Measurements from ENCODE around the gene EXOC3L1. TPM values are rescaled to one million over a fixed set of nuclear protein-coding genes. Genes with fewer than 3 reads are reported as not detected.

The EXOC3L1 gene
- total and polyA plus RNA-seq, 2 of the 13 experiments (the other 11 are each of a cell fraction or from before 2014, with no cell fraction given), result 0.12 TPM; not detected in 1

DNA sequence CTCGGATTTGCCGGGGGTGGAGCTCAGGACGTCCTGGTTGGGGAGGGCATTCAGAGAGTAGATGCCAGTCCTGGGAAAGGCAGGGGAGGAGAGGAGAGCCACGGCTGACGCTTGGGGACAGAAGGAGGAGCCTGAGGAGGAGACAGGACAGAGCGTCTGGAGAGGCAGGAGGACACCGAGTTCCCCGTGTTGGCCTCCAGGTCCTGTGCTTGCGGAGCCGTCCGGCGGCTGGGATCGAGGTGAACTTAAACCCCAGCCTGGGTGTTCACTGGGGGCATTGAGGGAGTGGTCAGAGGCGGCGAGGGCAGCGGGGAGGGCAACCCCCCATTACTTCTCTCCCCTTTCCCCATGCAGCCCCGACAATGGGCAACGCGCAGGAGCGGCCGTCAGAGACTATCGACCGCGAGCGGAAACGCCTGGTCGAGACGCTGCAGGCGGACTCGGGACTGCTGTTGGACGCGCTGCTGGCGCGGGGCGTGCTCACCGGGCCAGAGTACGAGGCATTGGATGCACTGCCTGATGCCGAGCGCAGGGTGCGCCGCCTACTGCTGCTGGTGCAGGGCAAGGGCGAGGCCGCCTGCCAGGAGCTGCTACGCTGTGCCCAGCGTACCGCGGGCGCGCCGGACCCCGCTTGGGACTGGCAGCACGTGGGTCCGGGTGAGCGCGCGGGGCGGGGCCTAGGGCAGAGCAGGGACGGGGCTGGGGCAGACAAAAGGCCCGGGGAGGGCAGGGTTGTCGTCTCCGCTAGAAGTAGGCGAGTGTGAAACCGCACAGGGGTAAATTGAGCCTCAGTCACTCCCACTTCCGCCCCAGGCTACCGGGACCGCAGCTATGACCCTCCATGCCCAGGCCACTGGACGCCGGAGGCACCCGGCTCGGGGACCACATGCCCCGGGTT is 15.9 kb downstream of the EXOC3L1 start (continued):
- TF ChIP-seq, protein P1, sequence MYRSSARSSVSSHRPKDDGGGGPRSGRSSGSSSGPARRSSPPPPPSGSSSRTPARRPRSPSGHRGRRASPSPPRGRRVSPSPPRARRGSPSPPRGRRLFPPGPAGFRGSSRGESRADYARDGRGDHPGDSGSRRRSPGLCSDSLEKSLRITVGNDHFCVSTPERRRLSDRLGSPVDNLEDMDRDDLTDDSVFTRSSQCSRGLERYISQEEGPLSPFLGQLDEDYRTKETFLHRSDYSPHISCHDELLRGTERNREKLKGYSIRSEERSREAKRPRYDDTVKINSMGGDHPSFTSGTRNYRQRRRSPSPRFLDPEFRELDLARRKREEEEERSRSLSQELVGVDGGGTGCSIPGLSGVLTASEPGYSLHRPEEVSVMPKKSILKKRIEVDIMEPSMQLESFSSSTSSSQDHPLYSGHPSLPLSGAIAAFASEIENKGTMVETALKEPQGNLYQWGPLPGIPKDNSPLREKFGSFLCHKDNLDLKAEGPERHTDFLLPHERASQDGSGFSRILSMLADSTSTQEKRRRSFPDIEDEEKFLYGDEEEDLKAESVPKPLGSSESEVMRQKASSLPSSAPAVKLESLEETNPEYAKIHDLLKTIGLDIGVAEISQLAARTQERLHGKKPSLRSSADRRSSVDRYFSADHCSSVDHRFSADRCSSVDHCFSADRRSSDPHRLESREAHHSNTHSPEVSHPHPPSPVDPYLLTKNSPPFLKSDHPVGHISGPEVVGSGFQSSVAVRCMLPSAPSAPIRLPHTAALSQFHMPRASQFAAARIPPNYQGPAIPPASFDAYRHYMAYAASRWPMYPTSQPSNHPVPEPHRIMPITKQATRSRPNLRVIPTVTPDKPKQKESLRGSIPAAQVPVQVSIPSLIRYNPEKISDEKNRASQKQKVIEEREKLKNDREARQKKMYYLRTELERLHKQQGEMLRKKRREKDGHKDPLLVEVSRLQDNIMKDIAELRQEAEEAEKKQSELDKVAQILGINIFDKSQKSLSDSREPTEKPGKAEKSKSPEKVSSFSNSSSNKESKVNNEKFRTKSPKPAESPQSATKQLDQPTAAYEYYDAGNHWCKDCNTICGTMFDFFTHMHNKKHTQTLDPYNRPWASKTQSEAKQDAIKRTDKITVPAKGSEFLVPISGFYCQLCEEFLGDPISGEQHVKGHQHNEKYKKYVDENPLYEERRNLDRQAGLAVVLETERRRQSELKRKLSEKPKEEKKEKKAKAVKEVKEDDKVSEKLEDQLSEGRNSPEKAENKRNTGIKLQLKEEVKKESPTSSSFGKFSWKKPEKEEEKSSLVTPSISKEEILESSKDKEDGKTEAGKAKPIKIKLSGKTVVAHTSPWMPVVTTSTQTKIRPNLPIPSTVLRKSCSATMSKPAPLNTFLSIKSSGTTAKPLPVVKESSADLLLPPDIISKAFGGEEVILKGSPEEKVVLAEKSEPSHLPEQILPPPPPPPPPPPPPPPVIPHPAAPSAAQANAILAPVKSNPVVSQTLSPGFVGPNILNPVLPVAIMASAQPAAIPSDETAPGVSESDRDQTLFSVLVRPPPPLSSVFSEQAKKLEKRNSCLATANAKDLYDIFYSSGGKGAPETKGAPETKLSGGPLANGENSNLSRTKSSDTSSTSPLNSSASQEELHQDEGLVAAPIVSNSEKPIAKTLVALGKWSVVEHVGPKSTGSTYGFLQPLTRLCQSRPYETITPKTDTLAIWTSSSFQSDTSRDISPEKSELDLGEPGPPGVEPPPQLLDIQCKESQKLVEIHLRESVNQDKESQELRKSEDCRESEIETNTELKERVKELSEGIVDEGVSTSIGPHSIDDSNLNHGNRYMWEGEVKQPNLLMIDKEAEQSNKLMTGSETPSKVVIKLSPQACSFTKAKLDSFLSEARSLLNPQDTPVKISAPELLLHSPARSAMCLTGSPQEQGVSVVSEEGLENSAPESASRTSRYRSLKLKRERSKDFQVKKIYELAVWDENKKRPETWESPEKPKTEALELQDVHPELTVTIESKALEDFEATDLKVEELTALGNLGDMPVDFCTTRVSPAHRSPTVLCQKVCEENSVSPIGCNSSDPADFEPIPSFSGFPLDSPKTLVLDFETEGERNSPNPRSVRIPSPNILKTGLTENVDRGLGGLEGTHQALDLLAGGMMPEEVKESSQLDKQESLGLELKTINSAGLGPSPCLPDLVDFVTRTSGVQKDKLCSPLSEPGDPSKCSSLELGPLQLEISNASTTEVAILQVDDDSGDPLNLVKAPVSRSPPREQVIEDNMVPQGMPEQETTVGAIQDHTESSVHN (CRISPR knock-in tag; IDR thresholded peaks at IDR 0.05), result peak; percentile 71; the same call in 1 of the 2 replicates
- TF ChIP-seq NKX3-1 (CRISPR knock-in tag; IDR thresholded peaks at IDR 0.05) (0 out of 2 replicates have a peak, but pooled peaks have one; percentile 44), ZNF138 (CRISPR knock-in tag; IDR thresholded peaks at IDR 0.05; ENCODE audit: low read depth) (no peak; the same call in 1 of the 2 replicates), GPN1 (CRISPR knock-in tag; IDR thresholded peaks at IDR 0.05; ENCODE audit: borderline replicate concordance) (no peak), IKZF5 (CRISPR knock-in tag; IDR thresholded peaks at IDR 0.05) (peak; percentile 86), ZNF282 (IDR thresholded peaks at IDR 0.05; ENCODE audit: partially characterized antibody) (no peak), KDM5A (IDR thresholded peaks at IDR 0.05; ENCODE audit: borderline replicate concordance, low read length) (no peak), ZBTB44 (CRISPR knock-in tag; IDR thresholded peaks at IDR 0.05) (no peak), MEIS2 (CRISPR knock-in tag; IDR thresholded peaks at IDR 0.05) (peak; percentile 85; the same call in 1 of the 2 replicates), ETV6 (CRISPR knock-in tag; conservative IDR thresholded peaks at IDR 0.05) (no peak; the same call in 1 of the 2 replicates), KDM2A (CRISPR knock-in tag; IDR thresholded peaks at IDR 0.05; ENCODE audit: borderline replicate concordance, low read depth) (peak; percentile 96), GRHL1 (CRISPR knock-in tag; conservative IDR thresholded peaks at IDR 0.05) (no peak)
- TF ChIP-seq, protein P2, sequence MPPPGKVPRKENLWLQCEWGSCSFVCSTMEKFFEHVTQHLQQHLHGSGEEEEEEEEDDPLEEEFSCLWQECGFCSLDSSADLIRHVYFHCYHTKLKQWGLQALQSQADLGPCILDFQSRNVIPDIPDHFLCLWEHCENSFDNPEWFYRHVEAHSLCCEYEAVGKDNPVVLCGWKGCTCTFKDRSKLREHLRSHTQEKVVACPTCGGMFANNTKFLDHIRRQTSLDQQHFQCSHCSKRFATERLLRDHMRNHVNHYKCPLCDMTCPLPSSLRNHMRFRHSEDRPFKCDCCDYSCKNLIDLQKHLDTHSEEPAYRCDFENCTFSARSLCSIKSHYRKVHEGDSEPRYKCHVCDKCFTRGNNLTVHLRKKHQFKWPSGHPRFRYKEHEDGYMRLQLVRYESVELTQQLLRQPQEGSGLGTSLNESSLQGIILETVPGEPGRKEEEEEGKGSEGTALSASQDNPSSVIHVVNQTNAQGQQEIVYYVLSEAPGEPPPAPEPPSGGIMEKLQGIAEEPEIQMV (CRISPR knock-in tag; IDR thresholded peaks at IDR 0.05; ENCODE audit: low read depth), result peak; percentile 94

Data from HepG2 (cell line).